DOHH2 (cell line): ENCODE data around the gene LYZL2.

Source experiments
- H3F3A ChIP-seq: fragments of 200-600 bp; sonication (generic), shearing (Covaris generic); 2 replicates; pipeline ENCODE4 v1.6.0; 2016; ENCODE audit warnings: antibody characterized with exemption, mild to moderate bottlenecking; ENCODE audit not compliant: control insufficient read depth, insufficient read depth
- H3K27ac ChIP-seq: fragments of 200-600 bp; sonication (generic); 2 replicates; pipeline ENCODE4 v1.5.1; 2014; ENCODE audit warnings: low read depth, mild to moderate bottlenecking, low read length, moderate library complexity
- H3K27me3 ChIP-seq: fragments of 200-600 bp; sonication (generic); 2 replicates; pipeline ENCODE4 v1.6.1; 2014; ENCODE audit warnings: mild to moderate bottlenecking, low read length, mixed read lengths; ENCODE audit not compliant: control insufficient read depth
- H3K36me3 ChIP-seq: fragments of 200-600 bp; sonication (generic); 2 replicates; pipeline ENCODE4 v1.6.1; 2014; ENCODE audit warnings: mild to moderate bottlenecking, low read length, moderate library complexity, mixed read lengths; ENCODE audit not compliant: control insufficient read depth
- H3K4me1 ChIP-seq: fragments of 200-600 bp; sonication (generic); 2 replicates; pipeline ENCODE4 v1.6.1; 2014; ENCODE audit warnings: mild to moderate bottlenecking, low read length, mixed read lengths; ENCODE audit not compliant: control insufficient read depth
- H3K4me2 ChIP-seq: fragments of 200-600 bp; sonication (generic); 2 replicates; pipeline ENCODE4 v1.6.0; 2014; ENCODE audit warnings: mild to moderate bottlenecking, low read length, moderate library complexity
- H3K4me3 ChIP-seq: fragments of 200-600 bp; sonication (generic); 2 replicates; pipeline ENCODE4 v1.5.1; 2014; ENCODE audit warnings: mild to moderate bottlenecking, low read length, mixed read lengths
- H3K79me2 ChIP-seq: fragments of 200-600 bp; sonication (generic); 2 replicates; pipeline ENCODE4 v1.6.1; 2014; ENCODE audit warnings: mild to moderate bottlenecking, low read length, mixed read lengths; ENCODE audit not compliant: control insufficient read depth
- H3K9me2 ChIP-seq: fragments of 200-600 bp; sonication (generic); replicated peaks from 2 replicates; pipeline ENCODE4 v1.6.1; 2014; ENCODE audit warnings: mild to moderate bottlenecking, low read length, mixed read lengths; ENCODE audit not compliant: control insufficient read depth
- H3K9me3 ChIP-seq: fragments of 200-600 bp; sonication (generic); 2 replicates; pipeline ENCODE4 v1.6.1; 2014; ENCODE audit warnings: antibody characterized with exemption, low read length, mixed read lengths; ENCODE audit not compliant: control insufficient read depth, insufficient read depth
- H4K20me1 ChIP-seq: fragments of 200-600 bp; sonication (generic); 2 replicates; pipeline ENCODE4 v1.6.0; 2014; ENCODE audit warnings: low read depth, mild to moderate bottlenecking, antibody characterized with exemption, low read length, moderate library complexity; ENCODE audit not compliant: control insufficient read depth, insufficient read depth
- CTCF ChIP-seq: fragments of 200-600 bp; sonication (generic); IDR thresholded peaks from one replicate; pipeline ENCODE4 v1.5.1; 2014; ENCODE audit warnings: antibody characterized with exemption, mild to moderate bottlenecking, low read depth, low read length; ENCODE audit not compliant: poor library complexity, severe bottlenecking
- EZH2phosphoT487 ChIP-seq: fragments of 200-600 bp; sonication (generic); IDR thresholded peaks from 2 replicates; pipeline ENCODE4 v1.6.1; 2017; ENCODE audit warnings: borderline replicate concordance, mild to moderate bottlenecking, antibody characterized with exemption, low read length, moderate library complexity, mixed read lengths

LYZL2 gene

GRCh38 chr10:30576641-30577040, 52.9 kb downstream of the LYZL2 start:
- Histone ChIP-seq H3K36me3 (no peaks in the 10 kb centered on the region), H3K27ac (no peak overlapping the region), H3K79me2 (no peaks in the 10 kb centered on the region), H4K20me1 (no peaks in the 10 kb centered on the region), H3K4me2 (no peak overlapping the region), H3K9me2 (no peaks in the 10 kb centered on the region), H3K4me3 (no peak overlapping the region), H3K4me1 (peaks cover 16% of the 10 kb centered on the region), H3F3A (no peaks in the 10 kb centered on the region), H3K27me3 (peaks cover 3% of the 10 kb centered on the region; the same call in 1 of the 2 replicates), H3K9me3 (no peaks in the 10 kb centered on the region)
- TF ChIP-seq CTCF: no peak
- no peak for TF ChIP-seq EZH2phosphoT487

- H3K27ac ChIP-seq: no peak overlapping the region
- H3K4me2 ChIP-seq: peak overlapping the region; percentile 52
- no peaks in the 10 kb centered on the region for H3K79me2 ChIP-seq
- no peaks in the 10 kb centered on the region for H4K20me1 ChIP-seq
- peaks cover 16% of the 10 kb centered on the region for H3K4me1 ChIP-seq
- H3K4me3 ChIP-seq: no peak overlapping the region
- no peaks in the 10 kb centered on the region for H3F3A ChIP-seq
- TF ChIP-seq EZH2phosphoT487 (no peak), CTCF (no peak)
- no peaks in the 10 kb centered on the region for H3K9me3 ChIP-seq
- H3K27me3 ChIP-seq: peaks cover 3% of the 10 kb centered on the region; the same call in 1 of the 2 replicates
- no peaks in the 10 kb centered on the region for H3K9me2 ChIP-seq
- H3K36me3 ChIP-seq: no peaks in the 10 kb centered on the region
Measured at GRCh38 chr10:30574432-30574796, 55.1 kb downstream of the LYZL2 start.

- no peaks in the 10 kb centered on the region for H3K9me3 ChIP-seq
- H3K4me3 ChIP-seq: 0 out of 2 replicates have a peak overlapping the region, but pooled peaks have one; percentile 11
- peak overlapping the region; percentile 52 for H3K4me2 ChIP-seq
- H3K4me1 ChIP-seq: peaks cover 16% of the 10 kb centered on the region
- no peaks in the 10 kb centered on the region for H3K36me3 ChIP-seq
- H3K27ac ChIP-seq: no peak overlapping the region
- no peaks in the 10 kb centered on the region for H3K79me2 ChIP-seq
- H3F3A ChIP-seq: no peaks in the 10 kb centered on the region
- H4K20me1 ChIP-seq: no peaks in the 10 kb centered on the region
- no peaks in the 10 kb centered on the region for H3K9me2 ChIP-seq
- peaks cover 3% of the 10 kb centered on the region; the same call in 1 of the 2 replicates for H3K27me3 ChIP-seq
- TF ChIP-seq CTCF (no peak), EZH2phosphoT487 (no peak)
Measured at GRCh38 chr10:30573721-30574431, 55.7 kb downstream of the LYZL2 start.
